NCI-H526 treated with DMSO at 0.1 percent for 48 hours (cell line): ENCODE data around the gene ARID2.

ENCODE experiments used
- DNase-seq: peaks from one replicate; lab custom pipeline; 2025; lab: John Stamatoyannopoulos, UW

The ARID2 gene

DNA sequence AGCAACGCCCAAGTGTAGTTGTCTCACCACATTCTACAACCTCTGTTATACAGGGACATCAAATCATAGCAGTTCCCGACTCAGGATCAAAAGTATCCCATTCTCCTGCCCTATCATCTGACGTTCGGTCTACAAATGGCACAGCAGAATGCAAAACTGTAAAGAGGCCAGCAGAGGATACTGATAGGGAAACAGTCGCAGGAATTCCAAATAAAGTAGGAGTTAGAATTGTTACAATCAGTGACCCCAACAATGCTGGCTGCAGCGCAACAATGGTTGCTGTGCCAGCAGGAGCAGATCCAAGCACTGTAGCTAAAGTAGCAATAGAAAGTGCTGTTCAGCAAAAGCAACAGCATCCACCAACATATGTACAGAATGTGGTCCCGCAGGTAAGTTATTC is 123.0 kb downstream of the ARID2 start:
- no peak for DNase-seq

DNA sequence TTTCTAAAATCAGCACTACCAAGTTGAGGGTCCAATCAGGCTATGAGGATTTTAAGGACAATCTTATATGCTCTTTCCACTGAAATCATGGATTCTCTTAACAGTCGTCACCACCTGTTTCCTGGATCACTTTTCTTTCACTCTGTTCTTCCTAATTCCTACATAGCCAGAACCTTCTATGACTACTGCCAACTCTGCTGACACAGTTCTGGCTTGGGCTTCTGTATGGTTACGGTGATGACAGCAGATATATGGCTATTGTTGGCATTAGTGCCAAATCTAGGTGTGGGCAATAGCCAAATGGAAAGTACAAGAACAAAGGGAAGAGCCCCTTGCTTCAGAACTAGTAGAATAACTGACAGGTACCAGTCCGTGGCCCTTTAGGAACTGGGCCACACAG is 124.0 kb downstream of the ARID2 start:
- DNase-seq, result no peak

GRCh38 chr12:45863332-45863731 is 133.8 kb downstream of the ARID2 start:
- DNase-seq, result no peak

DNA sequence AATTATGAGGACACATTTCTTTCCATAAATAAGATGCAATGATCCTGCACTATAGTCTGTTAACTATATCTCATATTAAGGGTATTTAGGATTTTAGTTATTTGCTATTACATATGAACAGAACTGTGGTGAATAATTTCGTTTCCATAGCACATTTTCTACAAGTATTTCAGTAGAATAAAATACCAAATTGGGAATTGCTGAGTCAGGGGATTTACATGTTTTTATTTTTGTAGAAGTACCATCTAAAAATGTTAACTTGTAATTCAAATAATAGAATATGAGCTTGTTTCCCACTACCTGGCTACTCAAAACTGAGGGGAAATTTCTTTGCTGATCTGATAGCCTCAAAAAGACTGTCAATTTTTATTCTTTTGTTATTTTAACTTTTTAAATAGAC is 136.8 kb downstream of the ARID2 start:
- no peak for DNase-seq

DNA sequence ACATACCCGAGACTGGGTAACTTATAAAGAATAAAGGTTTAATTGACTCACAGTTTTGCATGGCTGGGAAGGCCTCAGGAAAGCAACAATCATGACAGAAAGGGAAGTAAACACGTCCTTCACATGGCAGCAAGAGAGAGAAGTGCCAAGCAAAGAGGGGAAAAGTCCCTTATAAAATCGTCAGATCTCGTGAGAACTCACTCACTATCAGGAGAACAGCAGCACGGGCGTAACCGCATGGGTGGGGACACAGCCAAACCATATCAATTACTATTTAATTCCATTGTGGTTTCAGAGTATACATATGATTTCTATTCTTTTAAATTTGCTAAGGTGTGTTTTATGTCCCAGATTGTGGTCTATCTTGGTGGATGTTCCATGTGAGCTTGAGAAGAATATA is 142.9 kb downstream of the ARID2 start:
- DNase-seq, result no peak

DNA sequence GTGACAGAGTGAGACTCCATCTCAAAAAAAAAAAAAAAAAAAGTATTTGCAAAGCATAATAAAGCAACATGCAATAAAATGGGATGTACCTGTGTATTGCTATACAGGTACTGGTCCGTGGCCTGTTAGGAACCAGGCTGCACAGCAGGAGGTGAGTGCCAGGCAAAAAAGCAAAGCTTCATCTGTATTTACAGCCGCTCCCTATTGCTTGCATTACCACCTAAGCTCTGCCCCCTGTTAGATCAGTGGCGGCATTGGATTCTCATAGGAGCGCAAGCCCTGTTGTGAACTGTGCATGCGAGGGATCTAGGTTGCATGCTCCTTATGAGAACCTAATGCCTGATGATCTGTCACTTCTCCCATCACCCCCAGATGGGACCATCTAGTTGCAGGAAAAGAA is 147.6 kb downstream of the ARID2 start:
- DNase-seq, result no peak

DNA sequence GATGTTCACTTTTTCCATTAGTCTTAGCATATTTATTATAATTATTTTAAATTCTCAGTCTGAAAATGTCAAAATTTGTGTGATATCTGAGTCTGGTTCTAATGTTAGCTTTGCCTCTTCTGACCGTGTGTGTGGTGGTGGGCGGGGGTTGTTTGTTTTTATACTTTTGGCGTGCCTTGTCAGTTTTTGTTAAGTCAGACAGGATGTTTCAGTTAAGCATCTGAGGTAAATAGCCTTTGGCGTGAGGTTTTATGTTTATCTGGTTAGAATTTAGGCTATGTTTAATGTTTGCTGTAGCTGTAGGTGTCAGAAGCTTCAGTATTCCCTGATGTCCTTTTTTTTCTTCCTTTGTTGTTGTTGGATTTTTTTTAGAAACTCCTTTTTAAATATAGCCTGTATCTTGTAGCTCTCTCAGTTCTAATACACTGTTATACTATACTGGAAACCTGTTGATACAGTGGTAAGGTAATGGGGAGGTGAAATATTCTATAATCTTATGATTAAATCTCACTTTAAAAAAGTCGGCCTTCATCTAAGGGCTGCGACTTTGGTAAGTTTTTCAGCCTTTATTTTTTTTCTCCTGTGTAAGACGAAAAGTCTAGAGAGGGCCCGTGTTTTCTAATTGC is 149.2 kb downstream of the ARID2 start:
- DNase-seq, result no peak

GRCh38 chr12:45879363-45879895 is 149.9 kb downstream of the ARID2 start:
- DNase-seq, result no peak

- no peak for DNase-seq
Measured at GRCh38 chr12:45880533-45880932, 151.0 kb downstream of the ARID2 start.

GRCh38 chr12:45883187-45883586 is 153.7 kb downstream of the ARID2 start:
- DNase-seq, result no peak

DNA sequence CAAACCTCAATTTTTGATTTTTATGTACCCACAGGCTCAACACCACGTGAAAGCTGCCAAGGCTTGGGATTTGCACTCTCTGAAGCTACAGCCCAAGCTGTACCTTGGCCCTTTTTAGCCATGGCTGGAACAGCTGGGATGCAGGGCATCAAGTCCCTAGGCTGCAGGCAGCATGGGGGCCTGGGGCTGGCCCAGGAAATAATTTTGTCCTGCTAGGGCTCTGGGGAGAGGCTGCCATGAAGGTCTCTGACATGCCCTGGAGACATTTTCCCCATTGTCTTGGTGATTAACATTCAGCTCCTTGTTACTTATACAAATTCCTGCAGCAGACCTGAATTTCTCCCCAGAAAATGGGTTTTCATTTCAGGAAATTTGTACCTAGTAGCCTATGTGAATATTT is 157.2 kb downstream of the ARID2 start:
- no peak for DNase-seq

DNA sequence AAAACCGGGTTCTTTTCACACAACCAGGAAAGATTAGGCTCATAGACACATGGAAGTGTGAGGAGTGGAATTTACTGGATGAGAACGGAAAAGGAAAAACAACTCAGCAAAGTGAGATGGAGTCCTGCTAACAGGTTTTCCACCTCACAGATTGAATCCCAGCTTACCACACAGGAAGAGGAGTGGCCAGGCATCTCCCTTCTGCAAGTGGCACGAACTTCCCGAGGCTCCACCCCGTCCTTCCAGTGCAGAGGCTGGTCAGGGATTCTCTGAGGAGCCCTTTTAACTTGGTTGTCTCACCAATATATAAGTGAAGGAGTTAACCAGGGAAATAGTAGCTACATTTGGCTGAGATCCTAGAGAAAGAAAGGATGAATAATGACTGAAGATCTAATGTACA is 158.0 kb downstream of the ARID2 start:
- DNase-seq, result no peak

GRCh38 chr12:45890276-45890675 is 160.8 kb downstream of the ARID2 start:
- DNase-seq, result no peak

GRCh38 chr12:45893240-45893639 is 163.7 kb downstream of the ARID2 start:
- no peak for DNase-seq

DNA sequence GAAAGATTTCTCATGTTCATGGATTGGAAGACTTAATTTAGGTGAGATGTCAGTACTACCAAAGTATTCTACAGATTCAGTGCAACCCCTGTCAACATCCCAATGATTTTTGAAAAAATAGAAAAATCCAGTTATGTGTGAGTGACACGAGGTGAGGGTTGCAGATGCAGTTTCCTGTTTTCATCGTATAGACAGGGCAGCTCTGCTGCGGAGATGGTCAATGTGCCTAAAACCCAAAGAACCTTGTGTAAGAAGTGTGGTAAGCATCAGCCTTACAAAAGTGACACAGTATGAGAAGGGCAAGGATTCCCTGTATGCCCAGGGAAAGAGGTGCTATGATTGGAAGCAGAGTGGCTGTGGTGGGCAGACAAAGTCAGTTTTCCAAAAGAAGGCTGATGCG is 166.5 kb downstream of the ARID2 start:
- no peak for DNase-seq

DNA sequence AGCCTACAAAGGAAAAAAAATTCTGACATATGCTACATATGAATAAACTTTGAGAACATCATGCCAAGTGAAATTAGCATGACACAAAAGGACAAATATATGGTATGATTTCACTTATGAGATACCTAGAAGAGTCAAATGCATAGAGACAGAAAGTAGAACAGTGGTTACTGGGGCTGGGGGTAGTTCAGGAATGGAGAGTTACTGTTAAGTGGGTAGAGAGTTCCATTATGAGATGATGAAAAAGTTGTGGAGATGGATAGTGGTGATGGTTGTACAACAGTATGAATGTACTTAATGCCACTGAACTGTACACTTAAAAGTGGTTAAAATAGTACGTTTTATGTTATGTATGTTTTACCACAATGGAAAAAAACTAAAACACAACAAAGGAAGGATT is 168.6 kb downstream of the ARID2 start:
- DNase-seq, result no peak

GRCh38 chr12:45907955-45908354 is 178.4 kb downstream of the ARID2 start:
- no peak for DNase-seq

GRCh38 chr12:45909041-45909713 is 179.7 kb downstream of the ARID2 start:
- DNase-seq, result no peak

GRCh38 chr12:45912774-45913173 is 183.3 kb downstream of the ARID2 start:
- DNase-seq, result no peak

- no peak for DNase-seq
Measured at GRCh38 chr12:45913631-45914030, 184.1 kb downstream of the ARID2 start.

- DNase-seq, result no peak
Measured at GRCh38 chr12:45914090-45914489, 184.6 kb downstream of the ARID2 start.

DNA sequence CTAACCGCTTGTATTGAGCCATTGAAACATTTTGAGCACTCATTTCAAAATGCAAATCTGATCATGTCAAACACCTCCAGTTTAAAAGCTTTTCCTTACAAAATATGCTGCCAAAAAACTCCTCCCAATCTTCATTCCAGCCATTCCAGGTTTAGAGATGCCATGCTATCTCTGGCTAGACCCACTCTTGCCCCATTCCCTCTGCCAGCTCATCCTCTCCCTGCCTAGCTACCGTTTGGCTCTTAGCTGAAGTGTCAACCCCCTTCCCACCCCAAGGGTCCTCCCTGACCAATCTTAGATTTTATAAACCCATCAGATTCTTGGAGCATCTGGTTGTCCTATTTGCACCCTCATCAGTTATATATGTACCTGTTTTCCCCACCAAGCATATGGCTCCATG is 185.9 kb downstream of the ARID2 start:
- DNase-seq, result no peak

- DNase-seq, result no peak
Measured at GRCh38 chr12:45918818-45919217, 189.3 kb downstream of the ARID2 start.

GRCh38 chr12:45928309-45928708 is 198.8 kb downstream of the ARID2 start:
- no peak for DNase-seq
